RWPE2 (cell line): ENCODE measurements around the gene NFE2.
A peak's percentile ranks its signal among the peaks of the same experiment; 100 is the strongest.
"Not testable (repeated sequence)": the region's sequence is repeated elsewhere in the genome, so short reads cannot be mapped to it uniquely, and the experiment has no call there.

Experiments
- ATAC-seq: fragments of 200-7000 bp; cut with Tn5 transposase; 3 replicates; pipeline ENCODE4 v1.9.1; 2021; ENCODE audit warnings: low read depth
- DNase-seq: peaks from one replicate; pipeline ENCODE4 v3.0.0-alpha.2; 2020; ENCODE audit warnings: low spot score
- H3K27ac ChIP-seq: fragments of 450-650 bp; 2 replicates; pipeline ENCODE4 v1.5.1; 2017; ENCODE audit warnings: mild to moderate bottlenecking; ENCODE audit not compliant: poor library complexity, severe bottlenecking
- H3K27me3 ChIP-seq: fragments of 250-450 bp; sonication (Bioruptor Pico); 2 replicates; pipeline ENCODE4 v1.5.1; 2021; ENCODE audit warnings: mild to moderate bottlenecking, moderate library complexity; ENCODE audit not compliant: insufficient read depth, poor library complexity, severe bottlenecking
- H3K36me3 ChIP-seq: fragments of 250-450 bp; sonication (Bioruptor Pico); 2 replicates; pipeline ENCODE4 v1.5.1; 2020; ENCODE audit warnings: low read depth, mild to moderate bottlenecking, moderate library complexity
- H3K4me1 ChIP-seq: fragments of 250-450 bp; sonication (Bioruptor Pico); 2 replicates; pipeline ENCODE4 v1.5.1; 2021; ENCODE audit warnings: mild to moderate bottlenecking, moderate library complexity; ENCODE audit not compliant: insufficient read depth, poor library complexity, severe bottlenecking
- H3K4me3 ChIP-seq: fragments of 250-450 bp; sonication (Bioruptor Pico); 2 replicates; pipeline ENCODE4 v1.5.1; 2021; ENCODE audit warnings: mild to moderate bottlenecking, moderate library complexity; ENCODE audit not compliant: severe bottlenecking
- H3K9me3 ChIP-seq: fragments of 250-450 bp; sonication (Bioruptor Pico); 2 replicates; pipeline ENCODE4 v1.5.1; 2021; ENCODE audit warnings: mild to moderate bottlenecking, moderate library complexity; ENCODE audit not compliant: severe bottlenecking
- TF ChIP-seq, protein P1 (sequence below): fragments of 450-650 bp; IDR thresholded peaks from one replicate; pipeline ENCODE4 v1.5.1; 2017; ENCODE audit warnings: mild to moderate bottlenecking, moderate library complexity; ENCODE audit not compliant: poor library complexity, severe bottlenecking

NFE2 gene

DNA sequence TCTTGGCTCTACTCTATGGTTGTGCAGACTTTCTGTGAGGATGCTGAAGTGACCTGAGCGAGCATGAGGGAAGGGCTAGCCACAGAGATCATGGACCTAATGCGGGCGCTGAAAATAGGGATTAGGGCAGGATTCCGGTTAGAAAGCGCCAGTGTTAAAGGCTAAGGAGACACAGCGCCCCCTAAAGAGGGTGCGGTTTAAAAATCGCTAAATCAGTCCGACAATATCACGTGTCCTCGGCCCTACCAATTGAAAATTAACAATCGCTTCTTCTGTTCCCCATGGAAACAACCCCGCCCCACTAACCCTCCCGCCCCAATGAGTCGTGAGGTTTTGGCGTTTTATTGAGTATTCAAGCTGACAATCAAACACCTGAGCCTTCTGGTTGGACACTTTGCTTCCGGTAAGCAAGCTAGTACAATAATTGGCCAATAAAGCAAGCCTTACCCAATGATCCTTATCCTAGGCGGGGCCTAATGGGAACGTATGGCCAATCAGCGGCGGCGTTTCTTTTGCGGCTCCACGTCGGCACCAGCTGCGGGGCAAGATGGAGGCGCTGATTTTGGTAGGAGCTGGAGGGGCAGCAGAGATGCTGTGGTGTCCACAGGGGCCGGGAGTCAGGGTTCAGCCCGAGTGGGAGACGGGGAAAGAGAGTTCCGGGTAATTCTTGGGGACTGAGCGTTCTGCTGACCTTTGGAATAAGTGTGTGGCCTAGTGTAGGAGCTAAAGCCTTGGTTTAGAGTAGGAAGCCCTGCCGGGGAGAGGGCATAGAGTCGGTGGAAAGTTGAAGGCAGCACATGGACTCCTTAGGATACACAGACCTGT, 24.0 kb upstream of the NFE2 start, which contains the start of gene COPZ1:
COPZ1 (plus strand) TSS at position 515 of the 825 bp plus-strand sequence; CDS start at position 548, 33 bp downstream.
- H3K27me3 ChIP-seq: no peaks in the 10 kb centered on the region
- peaks cover 36% of the 10 kb centered on the region for H3K4me1 ChIP-seq
- TF ChIP-seq, protein P1, sequence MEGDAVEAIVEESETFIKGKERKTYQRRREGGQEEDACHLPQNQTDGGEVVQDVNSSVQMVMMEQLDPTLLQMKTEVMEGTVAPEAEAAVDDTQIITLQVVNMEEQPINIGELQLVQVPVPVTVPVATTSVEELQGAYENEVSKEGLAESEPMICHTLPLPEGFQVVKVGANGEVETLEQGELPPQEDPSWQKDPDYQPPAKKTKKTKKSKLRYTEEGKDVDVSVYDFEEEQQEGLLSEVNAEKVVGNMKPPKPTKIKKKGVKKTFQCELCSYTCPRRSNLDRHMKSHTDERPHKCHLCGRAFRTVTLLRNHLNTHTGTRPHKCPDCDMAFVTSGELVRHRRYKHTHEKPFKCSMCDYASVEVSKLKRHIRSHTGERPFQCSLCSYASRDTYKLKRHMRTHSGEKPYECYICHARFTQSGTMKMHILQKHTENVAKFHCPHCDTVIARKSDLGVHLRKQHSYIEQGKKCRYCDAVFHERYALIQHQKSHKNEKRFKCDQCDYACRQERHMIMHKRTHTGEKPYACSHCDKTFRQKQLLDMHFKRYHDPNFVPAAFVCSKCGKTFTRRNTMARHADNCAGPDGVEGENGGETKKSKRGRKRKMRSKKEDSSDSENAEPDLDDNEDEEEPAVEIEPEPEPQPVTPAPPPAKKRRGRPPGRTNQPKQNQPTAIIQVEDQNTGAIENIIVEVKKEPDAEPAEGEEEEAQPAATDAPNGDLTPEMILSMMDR: peak; percentile 96
- no peaks in the 10 kb centered on the region for H3K9me3 ChIP-seq
- peak; percentile 97 for ATAC-seq
- DNase-seq: peak; percentile 93
- H3K27ac ChIP-seq: peak within 1 kb of the TSS; percentile 58
- peak within 1 kb of the TSS; percentile 70 for H3K4me3 ChIP-seq
- peaks cover 21% of the 10 kb centered on the region for H3K36me3 ChIP-seq

DNA sequence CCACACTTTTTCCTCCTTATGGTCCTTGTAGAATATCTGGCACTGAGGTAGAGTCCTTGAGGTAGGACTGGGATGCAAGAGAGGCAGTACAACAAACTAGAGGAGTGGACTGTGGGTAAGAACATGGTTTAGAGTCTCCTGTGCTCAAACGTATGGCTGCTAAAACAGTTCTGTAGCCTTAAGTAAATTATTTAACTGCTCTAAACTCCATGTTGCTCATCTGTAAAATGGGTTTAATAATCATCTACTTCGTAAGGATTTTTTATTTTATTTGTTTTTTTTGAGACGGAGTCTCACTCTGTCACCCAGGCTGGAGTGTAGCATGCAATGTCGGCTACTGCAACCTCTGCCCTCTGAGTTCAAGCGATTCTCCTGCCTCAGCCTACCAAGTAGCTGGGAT, 20.5 kb upstream of the NFE2 start:
- Histone ChIP-seq H3K4me1 (peaks cover 7% of the 10 kb centered on the region), H3K36me3 (peaks cover 3% of the 10 kb centered on the region; the same call in 1 of the 2 replicates), H3K4me3 (no peak overlapping the region), H3K9me3 (no peaks in the 10 kb centered on the region), H3K27ac (no peak overlapping the region), H3K27me3 (no peaks in the 10 kb centered on the region)
- ATAC-seq: no peak
- DNase-seq: no peak
- TF ChIP-seq, protein P1: no peak

DNA sequence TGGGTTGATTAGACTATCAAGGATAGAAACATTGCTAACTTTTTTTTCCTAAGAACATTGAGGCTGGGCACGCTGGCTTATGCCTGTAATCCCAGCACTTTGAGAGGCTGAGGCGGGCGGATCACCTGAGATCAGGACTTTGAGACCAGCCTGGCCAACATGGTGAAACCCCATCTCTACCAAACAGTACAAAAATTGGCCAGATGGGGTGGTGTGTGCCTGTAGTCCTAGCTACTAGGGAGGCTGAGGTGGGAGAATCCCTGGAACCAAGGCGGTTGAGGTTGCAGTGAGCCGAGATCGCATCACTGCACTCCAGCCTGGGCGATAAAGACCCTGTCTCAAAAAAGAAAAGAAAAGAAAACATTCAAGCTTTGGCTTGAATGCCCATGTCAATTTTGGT, 11.5 kb upstream of the NFE2 start:
- H3K4me3 ChIP-seq, H3K27me3 ChIP-seq, H3K27ac ChIP-seq, DNase-seq, H3K36me3 ChIP-seq, ATAC-seq, H3K9me3 ChIP-seq, H3K4me1 ChIP-seq: not testable (repeated sequence)

DNA sequence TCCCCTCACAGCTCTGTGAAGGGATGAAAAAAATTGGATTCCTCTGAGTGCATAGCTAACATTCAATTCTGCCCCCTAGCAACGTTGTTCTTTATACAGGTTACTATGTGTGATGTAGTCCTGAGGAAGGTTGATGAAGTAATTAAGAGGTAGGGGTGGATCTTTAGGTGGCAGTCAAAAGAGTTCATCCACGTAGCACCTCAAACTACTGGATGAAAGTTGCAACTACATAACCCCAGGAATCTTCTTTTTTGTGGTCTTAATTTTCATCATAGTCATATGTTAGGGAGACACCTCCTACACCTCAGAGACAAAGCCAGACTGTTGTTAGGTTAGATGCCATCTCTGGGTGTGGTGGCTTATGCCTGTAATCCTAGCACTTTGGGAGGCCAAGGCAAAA, 10.2 kb upstream of the NFE2 start:
- no peak for DNase-seq
- no peak overlapping the region for H3K27ac ChIP-seq

DNA sequence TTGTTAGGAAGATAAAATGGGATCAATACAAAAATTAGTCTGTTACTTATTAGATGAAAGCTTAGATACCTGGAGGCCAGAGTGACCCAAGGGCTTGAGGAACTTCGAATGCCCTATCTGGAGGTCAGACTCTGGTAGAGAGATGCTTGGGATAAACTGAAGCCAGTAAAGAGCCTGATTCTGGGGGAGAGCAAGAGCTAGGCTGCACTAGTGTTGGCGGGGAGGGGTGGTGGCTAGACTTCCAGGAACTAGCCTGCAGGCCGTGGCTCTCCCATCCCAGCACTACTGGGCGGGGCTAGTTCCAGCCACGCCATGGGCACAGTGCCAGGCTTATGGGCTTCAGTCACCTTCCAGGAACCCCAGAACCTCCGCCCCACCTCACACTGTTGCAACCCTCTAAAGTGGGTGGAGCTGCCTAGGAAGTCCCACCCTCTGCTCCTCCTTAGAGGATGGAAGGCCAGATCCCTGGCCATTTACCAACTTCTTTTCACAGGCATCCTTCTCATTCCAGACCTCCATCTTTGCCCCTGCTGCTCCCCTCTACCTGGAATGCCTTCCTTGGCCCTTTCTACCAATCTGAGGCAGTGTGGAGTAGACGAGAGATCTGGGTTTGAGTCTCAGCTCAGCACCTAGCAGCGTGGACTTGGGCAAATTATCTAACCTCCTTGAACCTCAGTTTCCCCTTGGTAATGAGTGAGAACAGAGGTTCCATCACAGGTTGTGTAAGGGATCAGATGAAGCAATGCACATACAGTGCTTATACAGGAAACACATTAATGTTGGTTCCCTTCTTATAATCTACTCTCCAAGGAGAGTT, 6.3 kb upstream of the NFE2 start:
- TF ChIP-seq, protein P1: no peak
- Histone ChIP-seq H3K27me3 (no peaks in the 10 kb centered on the region), H3K9me3 (no peaks in the 10 kb centered on the region), H3K4me1 (peaks cover 10% of the 10 kb centered on the region), H3K36me3 (no peaks in the 10 kb centered on the region), H3K27ac (no peak overlapping the region), H3K4me3 (no peak overlapping the region)
- peak; percentile 88 for ATAC-seq
- DNase-seq: peak; percentile 95

More for the DNA sequence above, 10.2 kb upstream of the NFE2 start:
- TF ChIP-seq, protein P1: no peak
- Histone ChIP-seq H3K27me3 (no peaks in the 10 kb centered on the region), H3K9me3 (no peaks in the 10 kb centered on the region), H3K36me3 (no peaks in the 10 kb centered on the region), H3K4me3 (no peak overlapping the region), H3K4me1 (peaks cover 3% of the 10 kb centered on the region)
- 0 out of 3 replicates have a peak, but pooled peaks have one; percentile 11 for ATAC-seq
